IPS-NIHi7 (cell line): Measurements from ENCODE around the gene MAST2.

Experiments used
- DNase-seq: peaks from one replicate; pipeline ENCODE4 v3.0.0; 2012; ENCODE audit warnings: mixed read lengths; ENCODE audit errors: extremely low spot score

The MAST2 gene

GRCh38 chr1:46065405-46065804 lies 262.0 kb downstream of the MAST2 start:
- DNase-seq: no peak

GRCh38 chr1:46067652-46068051 lies 264.2 kb downstream of the MAST2 start:
- DNase-seq: no peak

DNA sequence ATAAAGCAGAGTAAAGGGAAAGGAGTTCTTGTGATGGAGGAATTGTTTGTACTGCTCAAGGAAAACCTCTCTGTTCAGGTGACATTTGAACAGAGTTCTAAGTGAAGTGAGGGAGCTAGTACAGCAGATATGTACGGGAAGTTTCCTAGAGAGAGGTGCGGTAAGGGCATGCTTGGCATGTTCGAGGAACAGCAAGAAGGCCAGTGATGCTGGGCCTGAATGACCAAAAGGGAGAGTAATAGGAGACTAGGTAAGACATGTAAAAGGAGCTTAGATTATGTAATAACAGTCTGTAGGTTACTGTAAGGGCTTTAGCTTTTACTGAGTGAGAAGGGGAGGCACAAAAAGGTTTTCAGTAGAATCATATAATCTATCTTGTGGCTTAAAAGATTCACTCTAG lies 265.1 kb downstream of the MAST2 start:
- no peak for DNase-seq

GRCh38 chr1:46070164-46070814 lies 266.9 kb downstream of the MAST2 start:
- DNase-seq: no peak

DNA sequence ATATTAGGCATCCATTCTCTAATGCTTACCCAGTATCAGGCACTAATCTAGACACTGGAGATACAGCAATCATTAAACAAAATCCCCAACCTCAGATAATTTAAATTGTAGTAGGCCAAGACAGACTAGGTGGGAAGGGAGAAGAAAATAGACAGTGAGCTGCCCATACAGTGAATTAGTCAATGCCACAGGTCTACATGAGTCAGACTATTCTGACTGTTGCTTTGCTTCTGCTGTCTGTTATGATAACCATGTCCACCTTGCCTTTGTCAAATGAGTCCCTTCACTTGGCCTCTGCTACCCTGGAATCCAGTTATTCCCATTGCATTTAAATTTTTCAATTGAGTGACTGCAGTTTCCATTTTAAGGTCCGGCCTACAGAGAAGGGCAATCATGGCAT lies 269.6 kb downstream of the MAST2 start:
- DNase-seq: no peak

DNA sequence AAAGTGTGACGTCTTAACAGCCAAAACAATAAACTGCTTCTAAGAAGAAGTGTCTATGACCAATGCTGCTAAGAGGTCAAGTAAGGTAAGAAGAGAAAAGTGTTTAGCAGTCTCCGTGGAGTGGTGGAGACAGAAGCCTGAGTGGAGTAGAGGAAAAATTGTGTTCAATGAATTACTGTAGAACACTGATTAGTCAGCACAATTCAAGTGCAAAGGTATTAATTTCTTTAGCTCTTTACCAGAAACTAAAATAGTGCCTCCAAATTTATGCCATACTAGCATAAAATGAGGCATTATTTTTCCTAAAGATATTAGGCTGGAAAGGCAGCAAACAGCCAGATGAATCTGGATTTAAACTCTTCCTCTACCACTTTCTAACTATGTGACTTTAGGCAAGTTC lies 272.9 kb downstream of the MAST2 start:
- no peak for DNase-seq

DNA sequence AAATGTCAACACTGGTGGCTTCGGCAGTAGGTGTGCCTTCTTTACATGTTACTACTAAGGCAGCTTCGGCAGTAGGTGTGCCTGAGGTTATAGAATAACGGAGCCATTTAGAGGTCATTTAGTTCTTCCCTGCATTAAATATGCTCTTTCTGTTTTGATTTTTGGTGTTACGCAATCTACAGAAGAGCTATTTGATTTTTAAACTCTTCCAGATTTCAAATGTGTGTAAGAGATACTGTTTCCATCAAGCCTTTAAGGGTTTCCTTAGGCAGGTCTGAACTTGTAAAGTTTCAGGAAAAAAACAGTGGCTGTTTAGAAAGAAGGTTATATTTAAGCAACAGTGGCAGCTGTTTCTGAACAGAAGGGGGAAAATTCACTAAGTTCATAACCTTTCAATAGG lies 274.2 kb downstream of the MAST2 start:
- DNase-seq: no peak

DNA sequence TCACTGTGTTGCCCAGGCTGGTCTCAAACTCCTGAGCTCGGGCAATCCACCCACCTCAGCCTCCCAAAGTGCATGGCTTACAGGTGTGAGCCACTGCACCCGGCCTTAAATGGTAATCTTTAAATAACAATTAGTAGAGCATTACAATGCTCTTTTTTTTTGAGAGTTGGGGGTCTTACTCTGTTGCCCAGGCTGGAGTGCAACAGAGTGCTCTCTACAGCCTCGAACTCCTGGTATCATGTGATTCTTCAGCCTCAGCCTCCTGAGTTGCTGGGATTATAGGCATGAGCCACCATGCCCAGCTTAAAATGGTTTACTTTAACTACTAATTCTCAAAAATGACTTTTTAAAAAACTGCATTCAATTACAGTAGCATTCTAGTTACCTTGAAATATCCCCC lies 276.8 kb downstream of the MAST2 start:
- DNase-seq: no peak

DNA sequence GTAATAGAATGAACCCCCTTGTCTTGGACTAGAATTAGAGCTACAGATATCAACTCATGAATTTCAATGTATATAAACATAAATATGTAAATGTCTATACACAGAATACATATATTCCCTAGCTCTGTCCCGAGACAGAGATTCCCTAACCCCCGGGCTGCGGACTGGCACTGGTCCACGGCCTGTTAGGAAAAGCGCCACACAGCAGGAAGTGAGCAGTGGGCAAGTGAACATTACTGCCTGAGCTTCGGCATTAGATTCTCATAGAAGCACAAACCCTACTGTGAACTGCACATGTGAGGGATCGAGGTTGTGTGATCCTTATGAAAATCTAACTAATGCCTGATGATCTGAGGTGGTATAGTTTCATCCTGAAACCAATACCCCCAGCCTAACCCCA lies 277.8 kb downstream of the MAST2 start:
- no peak for DNase-seq

DNA sequence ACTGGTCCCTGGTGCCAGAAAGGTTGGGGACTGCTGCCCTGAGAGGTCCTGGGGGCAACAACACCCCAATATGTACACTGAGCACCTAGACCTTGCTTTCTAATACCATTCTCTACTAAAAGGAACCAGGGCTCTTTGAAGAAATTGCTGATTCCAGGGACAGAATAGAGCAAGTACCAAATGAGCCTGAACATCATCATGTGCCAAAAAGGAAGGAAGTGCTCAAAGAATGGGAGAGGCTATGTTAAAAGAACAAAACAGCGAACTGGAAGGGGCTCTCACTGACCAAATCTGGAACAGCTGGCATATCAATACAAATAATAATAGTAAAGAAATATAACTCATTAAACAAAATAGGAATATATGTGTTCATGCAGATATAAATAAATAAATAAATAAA lies 278.2 kb downstream of the MAST2 start:
- DNase-seq: no peak

GRCh38 chr1:46083579-46083978 lies 280.2 kb downstream of the MAST2 start:
- no peak for DNase-seq

DNA sequence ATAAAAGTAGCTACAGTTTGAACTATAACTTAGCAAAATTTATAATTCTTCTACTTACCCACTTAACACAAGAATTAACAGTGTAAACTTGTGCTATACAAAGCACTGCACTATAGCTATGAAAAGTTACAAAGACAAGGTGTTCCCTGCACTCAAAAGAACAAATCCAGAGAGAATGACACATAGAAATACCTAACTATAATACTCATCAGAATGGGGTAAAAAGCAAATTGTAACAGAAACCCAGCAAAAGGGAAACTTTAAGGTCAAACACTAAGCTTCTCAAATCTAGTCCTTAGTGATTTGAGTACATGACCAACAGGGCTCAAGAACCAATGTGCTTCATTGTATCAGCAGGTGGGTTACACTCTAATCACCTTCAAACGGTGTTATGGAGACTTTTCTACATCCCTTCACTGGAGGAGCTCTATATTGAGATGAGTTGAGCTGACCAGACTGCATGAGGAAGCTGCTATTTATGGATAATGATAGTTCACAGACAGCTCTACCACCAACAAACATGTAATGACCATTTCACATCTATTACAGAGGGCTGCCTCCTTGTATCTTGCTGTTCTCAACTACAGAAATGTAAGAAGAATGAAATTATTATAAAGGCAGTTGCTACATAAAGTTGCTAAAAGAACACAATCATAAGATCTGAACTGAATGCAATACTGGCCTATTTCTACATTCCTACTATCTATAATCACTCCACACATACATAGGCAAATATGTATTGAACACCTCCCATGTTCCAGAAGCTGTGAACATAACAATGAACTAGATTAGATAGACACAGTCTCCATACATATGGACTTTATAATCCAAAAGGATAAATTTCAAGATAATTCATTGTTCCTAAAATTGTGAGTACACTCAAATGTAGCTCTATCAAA lies 281.4 kb downstream of the MAST2 start:
- no peak for DNase-seq
